ENCODE measurements around the gene MACROD1. TPM values are rescaled to one million over a fixed set of nuclear protein-coding genes. Genes with fewer than 3 reads are reported as not detected.

Gene MACROD1
- total and polyA plus RNA-seq, 10 of the 15 experiments (the other 5 are each of a cell fraction or from before 2014, with no cell fraction given): 1.2 to 22.7 (median 11.3) TPM; not detected in 1

DNA sequence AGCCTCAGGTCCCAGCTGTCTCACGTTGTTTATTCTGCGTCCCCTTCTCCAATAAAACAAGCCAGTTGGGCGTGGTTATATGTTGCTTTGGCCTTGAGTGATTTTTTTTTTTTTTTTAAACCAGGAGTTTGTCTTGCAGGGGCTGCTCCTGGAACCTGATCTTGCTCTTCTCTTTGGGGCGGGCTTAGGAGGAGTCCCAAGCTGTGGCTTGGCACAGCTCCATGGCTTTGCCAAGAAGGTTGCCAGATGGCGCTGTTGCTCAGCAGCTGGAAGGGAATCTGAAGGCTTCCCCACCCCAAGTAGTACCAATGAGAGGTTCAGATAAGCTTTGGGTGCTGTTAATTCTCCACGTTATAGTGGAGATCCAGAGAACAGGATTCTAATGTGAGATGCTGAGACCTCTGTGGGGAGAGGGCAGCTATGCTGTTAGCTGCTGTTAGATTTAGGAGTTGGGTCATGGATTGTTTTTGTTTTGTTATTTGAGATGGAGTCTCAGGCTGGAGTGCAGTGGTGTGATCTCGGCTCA is 38.6 kb upstream of the MACROD1 start:
- H2AFZ ChIP-seq (ENCODE audit: control insufficient read depth, low read depth, low read length): no peak overlapping the region
- DNase-seq (ENCODE audit: low read depth, low spot score) (peak; percentile 52), ATAC-seq (peak; percentile 43), FAIRE-seq (no peak)
- ChIA-PET RAD21 (ENCODE audit: unreplicated experiment) (interaction anchor here (0.7 to 6.6 kb wide), 20 partner anchors 10 to 155 kb away, joined by 3 to 125 read pairs (median 7); partner anchors contain the start of genes BAD, CATSPERZ, DNAJC4 and ESRRA), POLR2A (interaction anchor here (0.6 to 5.8 kb wide), 15 partner anchors 12 to 1398 kb away, joined by 3 to 85 read pairs (median 12); partner anchors contain the start of genes CATSPERZ, ESRRA, FKBP2 and NUDT22), CTCF (interaction anchor here (0.6 to 9.7 kb wide), 28 partner anchors 9 to 367 kb away, joined by 3 to 238 read pairs (median 5); partner anchors contain the start of genes BAD, CATSPERZ, DNAJC4 and ESRRA), SMC1A (ENCODE audit: uncharacterized antibody, unreplicated experiment) (interaction anchor here (0.6 to 5.5 kb wide), 20 partner anchors 9 to 151 kb away, joined by 3 to 98 read pairs (median 5); partner anchors contain the start of genes CATSPERZ, ESRRA, FKBP2 and NUDT22)
- H3K4me1 ChIP-seq (ENCODE audit: control insufficient read depth, insufficient read depth, low read length): peaks cover 26% of the 10 kb centered on the region
- H3K27me3 ChIP-seq (replicated peaks in 1 of 2; ENCODE audit: control insufficient read depth in 2 of 2, insufficient read depth in 2 of 2, low read length in 1 of 2): no peaks in the 10 kb centered on the region
- no peak overlapping the region for H3K9ac ChIP-seq (ENCODE audit: control insufficient read depth, insufficient read depth, low read length)
- H3K9me3 ChIP-seq (replicated peaks; ENCODE audit: control insufficient read depth, insufficient read depth, low read length): no peaks in the 10 kb centered on the region
- peaks cover 33 to 37% of the 10 kb centered on the region in 2 experiments for H3K36me3 ChIP-seq (ENCODE audit: control insufficient read depth in 2 of 2, insufficient read depth in 2 of 2, low read length in 1 of 2)
- H3K4me2 ChIP-seq (ENCODE audit: control insufficient read depth, insufficient read depth): no peak overlapping the region
- no peak overlapping the region for H3K4me3 ChIP-seq
- WGBS (ENCODE audit: insufficient coverage, insufficient replicate concordance, low lambda C conversion rate, missing lambda C conversion rate): 55% methylated on average over 7 of the region's 7 CpGs
- H3K79me2 ChIP-seq (ENCODE audit: control insufficient read depth, insufficient read depth, low read length): peaks cover 39% of the 10 kb centered on the region
- intact Hi-C loops (cut with micrococcal nuclease; ENCODE audit: unreplicated experiment) (loop anchor here (1.0 to 2.0 kb wide), 3 partner anchors 18 to 100 kb away; partner anchors contain the start of genes FKBP2 and STIP1), in situ Hi-C loops (cut with MboI) (loop anchor here (5.0 kb wide), 1 partner anchor 98 kb away; the partner anchor contains the start of gene CATSPERZ)
- no TSS peak for BruUV-seq (replicated peaks)
- H3K27ac ChIP-seq (ENCODE audit: control insufficient read depth, insufficient read depth): peak overlapping the region; percentile 3; the same call in 1 of the 2 replicates
- no peaks in the 10 kb centered on the region for H4K20me1 ChIP-seq (ENCODE audit: control insufficient read depth, insufficient read depth)
- peak; percentile 67; the same call in 1 of the 2 replicates for TF ChIP-seq SMC3 (IDR thresholded peaks at IDR 0.05; ENCODE audit: borderline replicate concordance, low read length)
- TF ChIP-seq RAD21 (IDR thresholded peaks at IDR 0.05; ENCODE audit: insufficient read depth, low read depth, low read length): peak; percentile 82
- peak; percentile 90 for TF ChIP-seq SMAD1 (IDR thresholded peaks at IDR 0.05; ENCODE audit: low read depth, partially characterized antibody)
- TF ChIP-seq, protein P1, sequence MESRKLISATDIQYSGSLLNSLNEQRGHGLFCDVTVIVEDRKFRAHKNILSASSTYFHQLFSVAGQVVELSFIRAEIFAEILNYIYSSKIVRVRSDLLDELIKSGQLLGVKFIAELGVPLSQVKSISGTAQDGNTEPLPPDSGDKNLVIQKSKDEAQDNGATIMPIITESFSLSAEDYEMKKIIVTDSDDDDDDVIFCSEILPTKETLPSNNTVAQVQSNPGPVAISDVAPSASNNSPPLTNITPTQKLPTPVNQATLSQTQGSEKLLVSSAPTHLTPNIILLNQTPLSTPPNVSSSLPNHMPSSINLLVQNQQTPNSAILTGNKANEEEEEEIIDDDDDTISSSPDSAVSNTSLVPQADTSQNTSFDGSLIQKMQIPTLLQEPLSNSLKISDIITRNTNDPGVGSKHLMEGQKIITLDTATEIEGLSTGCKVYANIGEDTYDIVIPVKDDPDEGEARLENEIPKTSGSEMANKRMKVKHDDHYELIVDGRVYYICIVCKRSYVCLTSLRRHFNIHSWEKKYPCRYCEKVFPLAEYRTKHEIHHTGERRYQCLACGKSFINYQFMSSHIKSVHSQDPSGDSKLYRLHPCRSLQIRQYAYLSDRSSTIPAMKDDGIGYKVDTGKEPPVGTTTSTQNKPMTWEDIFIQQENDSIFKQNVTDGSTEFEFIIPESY (IDR thresholded peaks at IDR 0.05): no peak
- 0 out of 2 replicates have a peak, but pooled peaks have one; percentile 25 for TF ChIP-seq IKZF1 (conservative IDR thresholded peaks at IDR 0.05)
- TF ChIP-seq POLR2A (IDR thresholded peaks at IDR 0.05; ENCODE audit: low read depth, low read length): peak; percentile 34; the same call in 1 of the 2 replicates
- TF ChIP-seq TBL1XR1 (IDR thresholded peaks at IDR 0.05; ENCODE audit: low read depth, low read length): no peak
- no peak for TF ChIP-seq NFIC (IDR thresholded peaks at IDR 0.05; ENCODE audit: low read depth, low read length)
- TF ChIP-seq RUNX3 (IDR thresholded peaks at IDR 0.05; ENCODE audit: low read length): peak; percentile 85
- TF ChIP-seq ZNF217 (IDR thresholded peaks at IDR 0.05): no peak
- TF ChIP-seq, protein P2, sequence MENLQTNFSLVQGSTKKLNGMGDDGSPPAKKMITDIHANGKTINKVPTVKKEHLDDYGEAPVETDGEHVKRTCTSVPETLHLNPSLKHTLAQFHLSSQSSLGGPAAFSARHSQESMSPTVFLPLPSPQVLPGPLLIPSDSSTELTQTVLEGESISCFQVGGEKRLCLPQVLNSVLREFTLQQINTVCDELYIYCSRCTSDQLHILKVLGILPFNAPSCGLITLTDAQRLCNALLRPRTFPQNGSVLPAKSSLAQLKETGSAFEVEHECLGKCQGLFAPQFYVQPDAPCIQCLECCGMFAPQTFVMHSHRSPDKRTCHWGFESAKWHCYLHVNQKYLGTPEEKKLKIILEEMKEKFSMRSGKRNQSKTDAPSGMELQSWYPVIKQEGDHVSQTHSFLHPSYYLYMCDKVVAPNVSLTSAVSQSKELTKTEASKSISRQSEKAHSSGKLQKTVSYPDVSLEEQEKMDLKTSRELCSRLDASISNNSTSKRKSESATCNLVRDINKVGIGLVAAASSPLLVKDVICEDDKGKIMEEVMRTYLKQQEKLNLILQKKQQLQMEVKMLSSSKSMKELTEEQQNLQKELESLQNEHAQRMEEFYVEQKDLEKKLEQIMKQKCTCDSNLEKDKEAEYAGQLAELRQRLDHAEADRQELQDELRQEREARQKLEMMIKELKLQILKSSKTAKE (IDR thresholded peaks at IDR 0.05; ENCODE audit: low read depth, poor library complexity, severe bottlenecking): peak; percentile 46
- TF ChIP-seq, protein P3, sequence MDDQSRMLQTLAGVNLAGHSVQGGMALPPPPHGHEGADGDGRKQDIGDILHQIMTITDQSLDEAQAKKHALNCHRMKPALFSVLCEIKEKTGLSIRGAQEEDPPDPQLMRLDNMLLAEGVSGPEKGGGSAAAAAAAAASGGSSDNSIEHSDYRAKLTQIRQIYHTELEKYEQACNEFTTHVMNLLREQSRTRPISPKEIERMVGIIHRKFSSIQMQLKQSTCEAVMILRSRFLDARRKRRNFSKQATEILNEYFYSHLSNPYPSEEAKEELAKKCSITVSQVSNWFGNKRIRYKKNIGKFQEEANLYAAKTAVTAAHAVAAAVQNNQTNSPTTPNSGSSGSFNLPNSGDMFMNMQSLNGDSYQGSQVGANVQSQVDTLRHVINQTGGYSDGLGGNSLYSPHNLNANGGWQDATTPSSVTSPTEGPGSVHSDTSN (IDR thresholded peaks at IDR 0.05; ENCODE audit: insufficient replicate concordance, low read depth, low read length): no peak
- no peak for TF ChIP-seq CHD4 (IDR thresholded peaks at IDR 0.05)
- 0 out of 2 replicates have a peak, but pooled peaks have one; percentile 47 for TF ChIP-seq TCF12 (IDR thresholded peaks at IDR 0.05; ENCODE audit: low read depth, low read length)
- TF ChIP-seq BHLHE40 (IDR thresholded peaks at IDR 0.05; ENCODE audit: borderline replicate concordance in 1 of 2, low read depth in 2 of 2, low read length in 1 of 2): peak; percentile 14 to 49; a peak in 1 of 4 replicates

All from GM12878 (cell line).